H1 (cell line): ENCODE data around the gene RABEP2. TPM values are rescaled to one million over a fixed set of nuclear protein-coding genes. Genes with fewer than 3 reads are reported as not detected.

Source experiments
- CTCF ChIA-PET: fragments of 300-600 bp; sonication (Branson Sonifier 250); formaldehyde crosslinking; loops from one replicate; lab custom pipeline; 2021; ENCODE audit not compliant: partially characterized antibody; lab: Charles Lee
- POLR2A ChIA-PET: fragments of 300-600 bp; sonication (Branson Sonifier 250); formaldehyde crosslinking; loops from one replicate; lab custom pipeline; 2021; ENCODE audit warnings: inconsistent platforms; ENCODE audit not compliant: partially characterized antibody; lab: Charles Lee
- DNase-seq, 2 experiments: peaks; one replicate each; pipeline versions ENCODE4 v3.0.0 to v3.0.0-alpha.2; 2010 to 2022; ENCODE audit warnings: low spot score in 2 of 2, low read depth in 1 of 2, mixed read lengths in 1 of 2
- FAIRE-seq: peaks from 2 replicates; lab custom pipeline; 2011; peaks lifted over from hg19 to GRCh38; lab: Jason Lieb, UNC
- H2AFZ ChIP-seq: 2 replicates; pipeline ENCODE4 v1.8.1; 2012; ENCODE audit warnings: low read length, inconsistent platforms
- H2AK5ac ChIP-seq: 2 replicates; pipeline ENCODE4 v1.6.1; 2013; ENCODE audit warnings: low read depth, low read length
- H2BK120ac ChIP-seq: replicated peaks from 2 replicates; pipeline ENCODE3; 2013; ENCODE audit warnings: low read depth, low read length, inconsistent platforms
- H2BK12ac ChIP-seq: 2 replicates; pipeline ENCODE4 v1.6.1; 2013; ENCODE audit warnings: low read depth, low read length
- H2BK15ac ChIP-seq: 2 replicates; pipeline ENCODE4 v1.6.1; 2013; ENCODE audit warnings: low read length
- H2BK20ac ChIP-seq: 2 replicates; pipeline ENCODE4 v1.6.1; 2013; ENCODE audit warnings: low read length
- H2BK5ac ChIP-seq: 2 replicates; pipeline ENCODE4 v1.6.1; 2013; ENCODE audit warnings: low read depth, low read length
- H3K14ac ChIP-seq: 2 replicates; pipeline ENCODE4 v1.6.1; 2013; ENCODE audit warnings: inconsistent platforms; ENCODE audit not compliant: insufficient read length
- H3K18ac ChIP-seq: 2 replicates; pipeline ENCODE4 v1.6.1; 2013; ENCODE audit warnings: low read length; ENCODE audit errors: extremely low read depth
- H3K23ac ChIP-seq: 2 replicates; pipeline ENCODE4 v1.6.1; 2013; ENCODE audit warnings: inconsistent platforms; ENCODE audit not compliant: insufficient read length
- H3K23me2 ChIP-seq: 2 replicates; pipeline ENCODE4 v1.6.1; 2013; ENCODE audit warnings: low read depth, low read length
- H3K27ac ChIP-seq: 2 replicates; pipeline ENCODE4 v1.6.1; 2011; ENCODE audit warnings: low read depth, low read length, inconsistent platforms
- H3K27me3 ChIP-seq, 4 experiments: replicated peaks in 1 of 4; 1 replicate in 1 of 4; 2 replicates in 3 of 4; pipeline versions ENCODE4 v1.6.1 to v1.8.1; 2011 to 2013; ENCODE audit warnings: low read length in 3 of 4, mild to moderate bottlenecking in 3 of 4, inconsistent platforms in 2 of 4, mixed read lengths in 2 of 4, moderate library complexity in 1 of 4; ENCODE audit not compliant: control insufficient read depth in 3 of 4, insufficient read depth in 3 of 4; ENCODE audit errors: extremely low read depth in 1 of 4
- H3K36me3 ChIP-seq, 4 experiments: 2 replicates each; pipeline versions ENCODE4 v1.6.1 to v1.8.1; 2011 to 2013; ENCODE audit warnings: mild to moderate bottlenecking in 4 of 4, low read length in 3 of 4, moderate library complexity in 2 of 4, control low read depth in 1 of 4, inconsistent platforms in 1 of 4; ENCODE audit not compliant: insufficient read depth in 4 of 4, control insufficient read depth in 2 of 4
- H3K4ac ChIP-seq: replicated peaks from 2 replicates; pipeline ENCODE3; 2013; ENCODE audit warnings: low read length, low read depth, mixed read lengths, inconsistent platforms; ENCODE audit not compliant: insufficient read length
- H3K4me1 ChIP-seq, 4 experiments: replicated peaks in 1 of 4; 1 replicate in 1 of 4; 2 replicates in 3 of 4; pipeline versions ENCODE4 v1.6.1 to v1.8.1; 2011 to 2013; ENCODE audit warnings: low read length in 3 of 4, inconsistent platforms in 2 of 4, mixed read lengths in 1 of 4; ENCODE audit not compliant: insufficient read depth in 4 of 4, control insufficient read depth in 3 of 4
- H3K4me2 ChIP-seq, 2 experiments: 2 replicates each; pipeline versions ENCODE4 v1.6.1 to v1.8.1; 2011 to 2013; ENCODE audit warnings: low read depth in 2 of 2, low read length in 2 of 2, control low read depth in 1 of 2, inconsistent platforms in 1 of 2, mild to moderate bottlenecking in 1 of 2; ENCODE audit not compliant: insufficient read depth in 1 of 2
- H3K4me3 ChIP-seq, 4 experiments: fragments of 200-600, 300-600 bp in 1 of 4; sonication (generic), shearing (Covaris generic), sonication (Bioruptor Twin) in 1 of 4; 2 replicates each; pipeline versions ENCODE4 v1.5.1 to v1.8.1; 2011 to 2016; ENCODE audit warnings: low read length in 4 of 4, low read depth in 3 of 4, control low read depth in 2 of 4, inconsistent platforms in 2 of 4, mild to moderate bottlenecking in 2 of 4, mixed read lengths in 1 of 4, moderate library complexity in 1 of 4; ENCODE audit not compliant: insufficient read depth in 2 of 4; ENCODE audit errors: extremely low read depth in 1 of 4
- H3K56ac ChIP-seq: replicated peaks from 2 replicates; pipeline ENCODE3; 2013; ENCODE audit warnings: low read depth, mild to moderate bottlenecking, mixed read lengths, low read length, inconsistent platforms; ENCODE audit not compliant: insufficient read length
- H3K79me1 ChIP-seq: 2 replicates; pipeline ENCODE4 v1.6.1; 2013; ENCODE audit warnings: low read depth, low read length, control low read depth
- H3K79me2 ChIP-seq, 2 experiments: 2 replicates each; pipeline versions ENCODE4 v1.6.1 to v1.8.1; 2012 to 2013; ENCODE audit warnings: low read length in 2 of 2, mild to moderate bottlenecking in 2 of 2, inconsistent platforms in 1 of 2; ENCODE audit not compliant: insufficient read depth in 2 of 2, control insufficient read depth in 1 of 2
- H3K9ac ChIP-seq, 4 experiments: replicated peaks in 1 of 4; 1 replicate in 1 of 4; 2 replicates in 3 of 4; pipeline versions ENCODE4 v1.6.1 to v1.8.1; 2011 to 2013; ENCODE audit warnings: low read depth in 3 of 4, low read length in 3 of 4, control low read depth in 2 of 4, mild to moderate bottlenecking in 2 of 4, moderate library complexity in 2 of 4, inconsistent platforms in 1 of 4; ENCODE audit errors: extremely low read depth in 1 of 4
- H3K9me3 ChIP-seq, 2 experiments: 2 replicates each; pipeline versions ENCODE4 v1.6.1 to v1.8.1; 2012 to 2013; ENCODE audit warnings: mild to moderate bottlenecking in 2 of 2, moderate library complexity in 2 of 2, control low read depth in 1 of 2, inconsistent platforms in 1 of 2, low read depth in 1 of 2, low read length in 1 of 2, mixed read lengths in 1 of 2; ENCODE audit not compliant: insufficient read depth in 2 of 2
- H4K20me1 ChIP-seq, 2 experiments: replicated peaks in 1 of 2; 2 replicates each; pipeline versions ENCODE3 to v1.8.1; 2011 to 2013; ENCODE audit warnings: inconsistent platforms in 2 of 2, low read length in 2 of 2, mild to moderate bottlenecking in 1 of 2; ENCODE audit not compliant: insufficient read depth in 2 of 2, control insufficient read depth in 1 of 2
- H4K5ac ChIP-seq: 2 replicates; pipeline ENCODE4 v1.6.1; 2013; ENCODE audit warnings: low read length, low read depth, mixed read lengths, inconsistent platforms; ENCODE audit not compliant: insufficient read length
- H4K8ac ChIP-seq: 2 replicates; pipeline ENCODE4 v1.8.0; 2013; ENCODE audit warnings: mild to moderate bottlenecking, moderate library complexity, low read length, inconsistent platforms; ENCODE audit not compliant: insufficient read depth; ENCODE audit errors: extremely low read depth
- H4K91ac ChIP-seq: replicated peaks from 2 replicates; pipeline ENCODE3; 2013; ENCODE audit warnings: low read length, mixed read lengths, inconsistent platforms; ENCODE audit not compliant: insufficient read length
- BCL11A ChIP-seq, 2 experiments: IDR thresholded peaks; one replicate each; pipeline ENCODE4 v1.6.1; 2011; ENCODE audit warnings: low read depth in 2 of 2, low read length in 2 of 2, mild to moderate bottlenecking in 2 of 2
- CEBPB ChIP-seq: IDR thresholded peaks from 2 replicates; pipeline ENCODE4 v1.6.1; 2012; ENCODE audit warnings: low read depth, low read length
- EZH2 ChIP-seq: fragments of 200-600 bp; sonication (generic); IDR thresholded peaks from 2 replicates; pipeline ENCODE4 v1.7.1; 2012; ENCODE audit warnings: low read depth, mild to moderate bottlenecking, moderate library complexity, low read length, inconsistent platforms; ENCODE audit not compliant: severe bottlenecking
- POU5F1 ChIP-seq: IDR thresholded peaks from 2 replicates; pipeline ENCODE4 v1.6.1; 2011; ENCODE audit warnings: low read depth, mild to moderate bottlenecking, low read length, moderate library complexity
- RNF2 ChIP-seq: fragments of 200-900, 300-1000 bp; sonication (generic); IDR thresholded peaks from 2 replicates; pipeline ENCODE4 v1.7.1; 2016; ENCODE audit warnings: borderline replicate concordance, low read depth, mild to moderate bottlenecking, antibody characterized with exemption, low read length; ENCODE audit not compliant: poor library complexity, severe bottlenecking; ENCODE audit errors: missing control alignments
- SP2 ChIP-seq: IDR thresholded peaks from 2 replicates; pipeline ENCODE4 v1.6.1; 2012; ENCODE audit warnings: mild to moderate bottlenecking, low read length, inconsistent platforms
- WGBS, 2 experiments: shearing (Covaris generic) in 1 of 2; methylation state at CpG; one replicate each; pipeline versions ENCODE4 v1.1.6 to v1.1.7; 2013 to 2015; ENCODE audit warnings: low lambda C conversion rate in 2 of 2, mixed read lengths in 2 of 2, inconsistent platforms in 1 of 2, low coverage in 1 of 2, missing lambda C conversion rate in 1 of 2; ENCODE audit not compliant: insufficient replicate concordance in 2 of 2, insufficient coverage in 1 of 2, insufficient read length in 1 of 2; ENCODE audit errors: extremely low coverage in 1 of 2, missing lambda C conversion rate in 1 of 2; 5-methylcytosine and 5-hydroxymethylcytosine counted together
- polyA plus RNA-seq, 7 experiments: library from polyadenylated mRNA; depleted of rRNA in 3 of 7; stranded (reverse) in 5 of 7; unstranded in 2 of 7; fragments of >200 nt in 5 of 7; fragments of 200-250 nt in 2 of 7; gene quantifications; 1 replicate in 5 of 7; 2 replicates in 1 of 7; 4 replicates in 1 of 7; pipeline versions ENCODE4 v1.2.1 to v1.2.3, GENCODE V29; 2011 to 2013; ENCODE audit warnings: missing spikeins in 2 of 7, mixed read lengths in 2 of 7
- total RNA-seq: library from RNA; stranded (reverse); fragmentation: NEBNext Ultra II Directional; extraction: Animal tissue kit (Norgen Biotek cat#: 25700); gene quantifications from 2 replicates; pipeline ENCODE4 v1.2.1, GENCODE V29; 2021

The RABEP2 gene
- total and polyA plus RNA-seq, 2 of the 8 experiments (the other 6 are each of a cell fraction or from before 2014, with no cell fraction given): 10.4 to 14.9 TPM

DNA sequence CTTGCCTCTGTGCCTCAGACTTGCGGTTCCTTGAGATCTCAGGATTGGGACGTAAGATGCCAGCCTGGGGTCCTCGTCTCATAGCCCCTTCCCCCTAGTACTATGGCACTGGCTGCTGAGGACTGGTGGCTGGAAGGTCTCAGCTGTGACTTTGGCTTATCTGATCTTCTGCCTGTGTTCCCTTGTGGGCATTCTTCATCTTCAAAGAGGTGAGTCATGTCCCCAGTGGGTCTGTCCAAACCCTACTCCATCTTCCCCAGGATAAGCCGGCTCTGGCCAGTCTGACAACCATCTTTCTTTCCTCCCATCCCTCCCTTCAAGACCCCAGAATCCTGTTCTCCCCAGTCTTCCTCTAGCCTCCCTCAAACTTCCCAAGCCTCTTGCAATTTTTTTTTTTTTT is 10.3 kb upstream of the RABEP2 start:
- Histone ChIP-seq H3K4me2 (peak overlapping the region in 1 of 2 experiments; percentile 59; a peak in 1 of 4 replicates), H3K4ac (no peak overlapping the region), H4K91ac (no peak overlapping the region), H3K23me2 (peaks cover 2% of the 10 kb centered on the region; the same call in 1 of the 2 replicates), H3K4me3 (no peak overlapping the region), H3K36me3 (no peaks in the 10 kb centered on the region), H4K8ac (no peak overlapping the region), H2BK120ac (no peak overlapping the region), H2BK15ac (no peak overlapping the region), H3K27me3 (no peaks in the 10 kb centered on the region), H3K4me1 (no peaks in the 10 kb centered on the region; a peak in 1 of 7 replicates), H3K79me2 (no peaks in the 10 kb centered on the region), H3K14ac (no peak overlapping the region), H4K5ac (no peak overlapping the region), H3K56ac (no peak overlapping the region), H4K20me1 (no peaks in the 10 kb centered on the region), H3K9ac (no peak overlapping the region), H3K27ac (no peak overlapping the region), H3K23ac (no peak overlapping the region), H2AFZ (no peak overlapping the region), H2BK12ac (no peak overlapping the region), H2BK20ac (no peak overlapping the region), H3K18ac (no peak overlapping the region), H2AK5ac (no peak overlapping the region), H3K79me1 (no peaks in the 10 kb centered on the region), H2BK5ac (no peak overlapping the region), H3K9me3 (no peaks in the 10 kb centered on the region)
- POLR2A ChIA-PET: interaction anchor here (2.3 to 3.3 kb wide), 2 partner anchors 9 to 113 kb away, joined by 7 to 23 read pairs; partner anchors contain the start of genes ATXN2L and RABEP2
- 88% methylated on average over 4 of the region's 4 CpGs; no CpG with 5 or more reads in 1 of the 2 experiments for whole genome bisulfite sequencing, 2 experiments
- no peak for DNase-seq
- no peak for FAIRE-seq
- TF ChIP-seq POU5F1 (no peak), SP2 (no peak), BCL11A (IDR thresholded peaks at IDR 0.05; ENCODE audit: low read depth in 2 of 2, low read length in 2 of 2) (no peak), CEBPB (no peak), RNF2 (no peak), EZH2 (no peak)
- CTCF ChIA-PET: interaction anchor here (1.5 to 1.7 kb wide), 2 partner anchors 10 to 61 kb away, joined by 8 to 16 read pairs; no protein-coding TSS in a partner anchor
